Activated T-cell treated with anti-CD3 and anti-CD28 coated beads for 1 hour (primary cell): ENCODE data around the gene SLC25A40.
"Not testable (repeated sequence)": the region's sequence is repeated elsewhere in the genome, so short reads cannot be mapped to it uniquely, and the experiment has no call there.

Source experiments
- DNase-seq: peaks from one replicate; pipeline ENCODE4 v3.0.0-alpha.2; 2020; ENCODE audit warnings: low read depth

The SLC25A40 gene

DNA sequence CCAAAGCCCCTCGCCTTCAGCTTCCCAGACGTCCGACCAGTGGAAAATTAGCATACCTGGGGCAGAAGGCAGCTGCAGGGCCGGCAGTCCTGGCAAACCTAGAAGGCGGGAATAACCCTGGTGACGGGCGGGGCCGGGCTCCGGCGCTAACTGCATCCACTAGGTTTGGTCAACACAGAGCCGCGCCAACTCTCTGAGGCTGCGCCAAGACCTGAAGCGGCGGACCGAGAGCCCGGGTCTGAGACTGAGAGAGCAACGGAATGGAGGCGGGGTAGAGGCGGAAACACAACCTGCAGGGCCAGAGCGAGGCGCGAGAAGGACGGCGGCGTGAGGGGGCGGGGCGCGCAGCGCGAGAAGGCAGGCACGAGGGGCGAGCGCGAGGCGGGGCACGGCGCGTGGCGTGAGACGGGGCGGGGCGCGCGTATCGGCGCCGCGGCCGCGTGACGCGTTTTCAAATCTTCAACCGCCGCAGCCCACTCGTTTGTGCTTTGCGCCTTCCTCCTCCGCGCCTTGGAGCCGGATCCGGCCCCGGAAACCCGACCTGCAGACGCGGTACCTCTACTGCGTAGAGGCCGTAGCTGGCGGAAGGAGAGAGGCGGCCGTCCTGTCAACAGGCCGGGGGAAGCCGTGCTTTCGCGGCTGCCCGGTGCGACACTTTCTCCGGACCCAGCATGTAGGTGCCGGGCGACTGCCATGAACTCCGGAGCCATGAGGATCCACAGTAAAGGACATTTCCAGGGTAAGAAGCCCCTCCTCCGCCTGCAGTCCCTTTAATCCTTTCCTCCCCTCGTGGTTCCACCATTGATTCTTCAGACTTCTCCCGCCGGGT is at the start of gene SLC25A40, which contains the start of gene DBF4:
SLC25A40 (minus strand) TSS at position 321 of the 829 bp plus-strand sequence. CDS start 17,633 bp downstream, outside the sequence.
DBF4 (plus strand) TSS at position 454 of the 829 bp plus-strand sequence; CDS start at position 694, 240 bp downstream.
- DNase-seq: peak; percentile 91

DNA sequence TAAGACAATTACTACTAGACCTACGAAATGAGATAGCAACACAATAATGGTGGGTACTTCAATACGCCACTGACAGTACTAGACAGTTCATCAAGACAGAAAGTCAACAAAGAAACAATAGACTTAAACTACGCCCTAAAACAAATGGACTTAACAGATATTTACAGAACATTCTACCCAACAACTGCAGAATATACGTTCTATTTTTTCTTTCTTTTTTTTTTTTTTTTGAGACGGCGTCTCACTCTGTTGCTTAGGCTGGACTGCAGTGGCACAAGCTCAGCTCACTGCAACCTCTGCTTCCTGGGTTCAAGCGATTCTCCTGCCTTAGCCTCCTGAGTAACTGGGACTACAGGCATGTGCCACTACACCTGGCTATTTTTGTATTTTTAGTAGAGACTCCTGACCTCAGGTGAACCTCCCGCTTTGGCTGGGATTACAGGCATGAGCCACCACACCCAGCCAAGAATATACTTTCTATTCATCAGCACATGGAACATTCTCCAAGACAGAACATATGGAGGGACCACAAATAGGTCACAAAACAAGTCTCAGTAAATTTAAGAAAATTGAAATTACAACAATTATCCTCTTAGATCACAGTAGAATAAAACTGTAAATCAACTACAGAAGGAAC is 46.7 kb upstream of the SLC25A40 start:
- not testable (repeated sequence) for DNase-seq

DNA sequence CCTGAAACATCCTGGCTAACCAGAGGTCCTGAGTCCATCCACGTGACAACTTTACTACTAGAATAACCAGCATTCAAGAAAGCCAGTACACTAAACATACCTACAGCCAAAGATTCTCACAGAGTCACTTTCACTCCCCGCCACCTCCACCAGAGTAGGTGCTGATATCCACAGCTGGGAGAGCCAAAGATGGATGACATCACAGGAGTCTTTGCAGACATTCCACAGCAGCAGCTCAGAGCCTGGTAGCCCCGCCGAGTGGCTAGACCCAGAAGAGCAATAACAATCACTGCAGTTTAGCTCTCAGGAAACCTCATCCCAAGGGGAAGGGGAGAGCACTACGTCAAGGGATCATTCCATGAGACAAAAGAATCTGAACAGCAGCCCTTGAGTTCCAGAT is 44.4 kb upstream of the SLC25A40 start:
- no peak for DNase-seq

DNA sequence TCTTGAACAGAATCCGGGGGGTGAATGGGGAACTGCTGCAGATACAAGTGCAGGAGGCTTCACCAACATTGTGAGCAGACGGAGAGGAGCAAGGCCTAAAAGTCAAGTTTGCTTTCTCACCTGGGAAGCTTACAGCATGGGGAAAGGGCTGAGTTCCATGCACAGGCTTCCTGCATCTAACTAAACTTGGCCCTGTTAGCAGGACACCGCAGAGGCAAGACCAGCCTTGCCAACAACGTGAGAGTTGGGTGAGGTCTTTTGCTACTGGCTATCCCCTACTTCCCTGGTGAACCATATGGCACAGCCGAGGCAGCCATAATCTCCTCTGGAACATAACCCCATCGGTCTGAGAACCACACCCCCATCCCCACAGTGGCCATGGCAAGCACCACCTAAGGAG is 43.7 kb upstream of the SLC25A40 start:
- DNase-seq: no peak

DNA sequence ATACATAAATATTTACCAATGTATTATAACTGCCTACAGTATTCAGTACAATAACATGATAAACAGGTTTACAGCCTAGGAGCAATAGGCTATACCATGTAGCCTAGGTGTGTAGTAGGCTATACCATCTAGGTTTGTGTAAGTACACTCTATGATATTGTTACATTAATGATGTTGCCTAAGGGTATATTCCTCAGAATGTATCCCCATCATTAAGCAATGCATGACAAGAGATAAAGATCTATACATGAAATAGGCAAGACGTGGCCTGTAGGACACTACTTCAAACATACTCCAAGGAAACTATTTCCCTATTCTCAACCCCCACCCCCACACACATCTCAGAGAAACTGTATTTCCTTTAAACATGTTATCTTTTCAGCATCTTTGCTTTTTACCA is 42.6 kb upstream of the SLC25A40 start:
- no peak for DNase-seq

- DNase-seq: no peak
These were observed 36.0 kb upstream of the SLC25A40 start for GRCh38 chr7:87912121-87912520.

- not testable (repeated sequence) for DNase-seq
These were observed 32.7 kb upstream of the SLC25A40 start for GRCh38 chr7:87908814-87909213.

- DNase-seq: not testable (repeated sequence)
These were observed 31.2 kb upstream of the SLC25A40 start for GRCh38 chr7:87907136-87907906.

DNA sequence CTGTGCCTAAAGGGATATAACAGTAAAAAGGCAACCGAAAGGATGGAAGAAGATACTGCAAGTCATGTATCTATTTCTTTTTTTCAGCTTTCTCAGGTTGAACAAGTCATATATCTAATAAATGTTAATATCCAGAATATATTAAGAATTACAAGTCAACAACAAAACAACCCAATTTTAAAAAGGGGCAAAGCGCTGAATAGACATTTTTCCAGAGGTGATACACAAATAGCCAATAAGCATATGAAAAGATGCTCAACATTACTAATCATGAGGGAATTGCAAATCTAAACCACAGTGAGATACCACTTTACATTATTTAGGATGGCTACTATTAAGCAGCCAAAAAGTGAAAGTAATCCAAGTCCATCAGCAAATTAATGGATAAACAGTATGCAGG is 23.1 kb upstream of the SLC25A40 start:
- no peak for DNase-seq

DNA sequence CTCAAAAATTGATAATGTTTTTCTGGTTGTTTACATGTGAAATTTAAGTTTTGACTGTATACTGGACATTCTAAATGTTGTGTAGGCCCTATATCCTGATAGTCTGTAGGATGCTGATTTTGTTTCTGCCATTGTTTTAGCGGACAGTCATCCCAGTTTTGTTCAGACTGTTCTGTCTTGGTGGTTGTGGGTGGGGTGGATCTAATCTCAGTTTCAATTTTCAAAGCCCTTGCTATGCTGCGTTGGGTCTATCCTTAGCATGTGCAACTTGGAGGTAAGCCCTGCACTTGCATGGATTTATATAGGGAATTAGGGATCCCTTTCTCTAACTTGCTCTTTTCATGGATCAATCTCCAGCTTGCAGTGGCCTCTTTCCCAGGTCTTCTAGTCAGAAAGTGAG is 19.2 kb upstream of the SLC25A40 start:
- no peak for DNase-seq

DNA sequence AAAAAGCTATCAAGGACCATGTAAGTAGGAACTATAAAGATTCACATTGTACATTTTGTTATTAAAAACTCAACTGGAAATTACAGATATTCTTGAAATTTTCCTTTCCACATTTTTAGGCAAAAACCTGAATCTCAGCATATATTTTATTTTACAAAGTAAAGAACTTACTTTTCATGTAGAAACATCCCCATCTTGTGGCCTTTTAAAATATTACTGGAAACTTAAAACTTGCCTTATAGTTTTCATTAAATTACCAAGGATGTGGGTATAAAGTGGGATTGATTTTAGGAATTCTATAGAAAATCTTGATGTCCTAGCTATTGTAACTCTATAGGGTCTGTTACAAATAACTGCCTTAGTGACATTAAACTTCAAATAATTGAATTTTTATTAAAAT is 10.7 kb upstream of the SLC25A40 start:
- DNase-seq: no peak

DNA sequence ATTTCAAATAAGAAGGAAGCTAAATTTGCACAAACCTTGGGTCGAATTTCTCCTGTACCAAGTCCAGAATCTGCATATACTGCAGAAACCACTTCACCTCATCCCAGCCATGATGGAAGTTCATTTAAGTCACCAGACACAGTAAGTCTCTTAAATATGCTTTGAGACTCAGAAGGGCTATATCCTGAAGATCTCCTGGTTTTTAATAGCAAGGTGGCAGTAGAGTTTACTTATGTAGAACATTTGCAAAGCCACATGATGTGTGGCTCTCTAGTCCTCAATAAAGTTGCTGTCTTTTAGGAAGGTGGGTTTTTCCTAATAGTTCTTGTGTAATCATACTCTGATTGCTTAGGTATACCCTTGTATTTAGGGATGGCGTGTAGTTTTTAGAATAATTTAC is 8.9 kb upstream of the SLC25A40 start:
- DNase-seq: no peak

GRCh38 chr7:87882151-87882937 is 6.2 kb upstream of the SLC25A40 start:
- DNase-seq: no peak

DNA sequence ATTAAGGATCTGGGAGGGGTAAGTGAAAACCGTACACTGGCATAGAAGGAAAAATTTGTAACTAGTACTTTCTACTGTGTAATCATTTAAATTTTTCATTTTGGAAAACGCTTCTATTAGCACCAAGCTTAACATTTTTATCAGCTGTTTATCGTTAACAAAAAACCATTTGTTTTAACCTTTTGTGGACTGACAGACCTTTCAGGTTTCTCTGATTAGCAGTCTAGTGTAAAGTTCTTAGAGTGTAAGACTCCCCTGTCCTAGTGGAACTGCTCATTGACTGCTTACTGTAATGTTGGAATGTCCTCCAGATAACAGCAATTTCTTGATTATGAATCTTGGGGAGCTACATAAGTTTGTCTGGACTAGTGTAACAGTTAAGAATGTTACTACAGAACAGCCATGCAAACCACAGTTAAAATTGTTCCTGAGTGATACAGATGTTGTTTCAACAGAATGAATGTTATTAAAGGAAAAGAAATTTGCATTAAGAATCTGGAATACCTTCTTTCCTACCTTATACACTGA is 2.1 kb upstream of the SLC25A40 start:
- no peak for DNase-seq

GRCh38 chr7:87877366-87878040 is 1.3 kb upstream of the SLC25A40 start:
- DNase-seq: no peak

DNA sequence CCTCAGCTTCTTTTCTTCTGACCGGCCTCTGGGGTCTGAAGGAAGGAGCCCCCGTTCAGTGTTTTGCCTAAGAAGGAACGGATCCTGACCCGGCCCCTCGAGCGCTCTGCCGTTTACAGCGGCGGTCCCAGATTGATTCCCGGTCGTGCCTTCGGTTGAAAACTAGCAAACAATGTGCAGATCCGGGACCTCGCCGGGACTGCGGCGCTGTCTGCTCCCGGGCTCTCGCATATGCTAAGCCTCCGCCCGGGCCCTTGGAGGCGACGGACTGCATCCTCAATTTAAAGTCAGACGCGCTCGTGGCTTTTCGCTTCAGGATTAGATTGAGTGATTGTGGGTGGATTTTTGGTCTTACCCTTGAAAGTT is 692 bp upstream of the SLC25A40 start:
- DNase-seq: peak; percentile 32

- no peak for DNase-seq
These were observed 765 bp downstream of the SLC25A40 start for GRCh38 chr7:87875151-87876039.

DNA sequence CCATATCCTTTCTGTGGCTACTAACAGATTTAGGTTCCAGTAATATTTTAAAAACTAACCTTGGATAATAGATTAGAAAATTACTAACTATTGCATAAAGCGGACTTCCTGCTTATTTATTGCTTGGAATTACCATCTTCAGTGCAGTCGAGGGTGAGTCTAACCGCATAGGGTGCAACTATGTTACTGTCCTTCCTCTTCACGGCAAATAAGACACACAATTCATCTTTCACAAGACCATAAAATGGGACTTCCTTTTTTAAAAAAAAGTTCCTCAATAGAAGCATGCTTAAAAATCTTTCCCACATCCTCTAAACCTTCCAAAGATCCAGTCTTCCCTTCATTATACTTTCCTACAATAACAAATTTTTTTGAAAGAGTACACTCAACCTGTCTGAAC is 2.1 kb downstream of the SLC25A40 start:
- no peak for DNase-seq

DNA sequence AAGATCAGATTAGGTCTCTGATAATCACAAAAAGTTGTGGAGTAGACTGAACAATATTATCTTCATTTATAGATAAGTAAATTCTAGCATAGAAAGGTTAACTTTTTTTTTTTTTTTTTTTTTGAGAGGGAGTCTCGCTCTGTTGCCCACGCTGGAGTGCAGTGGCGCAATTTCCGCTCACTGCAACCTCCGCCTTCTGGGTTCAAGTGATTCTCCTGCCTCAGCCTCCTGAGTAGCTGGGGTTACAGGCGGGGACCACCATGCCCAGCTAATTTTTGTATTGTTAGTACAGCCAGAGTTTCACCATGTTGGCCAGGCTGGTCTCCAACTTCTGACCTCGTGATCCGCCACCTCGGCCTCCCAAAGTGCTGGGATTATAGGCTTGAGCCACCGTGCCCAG is 2.8 kb downstream of the SLC25A40 start:
- DNase-seq: not testable (repeated sequence)

- no peak for DNase-seq
These were observed 3.8 kb downstream of the SLC25A40 start for GRCh38 chr7:87872346-87872745.
